ENCODE results near the gene RUNX1.

GRCh38 chr21:34795548-34796180, 253.4 kb downstream of the RUNX1 start:
- TF ChIP-seq CTCF (IDR thresholded peaks at IDR 0.05) (no peak), ZFX (IDR thresholded peaks at IDR 0.05; ENCODE audit: borderline replicate concordance) (no peak)

Data from 22Rv1 (cell line).